HEK293 (cell line): Measurements from ENCODE around the gene FBXO2.

ENCODE experiments used
- CTCF ChIA-PET: fragments of 350-600 bp; formaldehyde crosslinking; extraction: SDS; loops from one replicate; lab custom pipeline; 2021; ENCODE audit warnings: antibody characterized with exemption; lab: Yijun Ruan, JAX
- POLR2A ChIA-PET: fragments of 300-600 bp; formaldehyde crosslinking; extraction: SDS; loops from one replicate; lab custom pipeline; 2020; ENCODE audit warnings: antibody characterized with exemption, inconsistent platforms; lab: Yijun Ruan, JAX
- H3K27ac ChIP-seq: fragments of 200-500 bp; sonication (Bioruptor generic); 2 replicates; pipeline ENCODE4 v1.5.1; 2014; ENCODE audit warnings: low read depth, low read length, control low read depth, inconsistent platforms; ENCODE audit errors: extremely low read depth
- H3K36me3 ChIP-seq, 2 experiments: fragments of 200-500 bp in 1 of 2; sonication (Bioruptor generic) in 1 of 2; 1 replicate in 1 of 2; 2 replicates in 1 of 2; pipeline ENCODE4 v1.5.1; 2014 to 2017; ENCODE audit warnings: inconsistent platforms in 2 of 2, low read length in 2 of 2; ENCODE audit not compliant: control insufficient read depth in 2 of 2, insufficient read depth in 1 of 2
- H3K4me1 ChIP-seq: fragments of 200-500 bp; sonication (Bioruptor generic); 2 replicates; pipeline ENCODE4 v1.5.1; 2014; ENCODE audit warnings: mild to moderate bottlenecking, low read length, inconsistent platforms; ENCODE audit not compliant: control insufficient read depth, insufficient read depth
- H3K4me3 ChIP-seq: 2 replicates; pipeline ENCODE4 v1.5.1; 2011; ENCODE audit warnings: low read depth, mild to moderate bottlenecking, control low read depth, low read length, moderate library complexity
- H3K9me3 ChIP-seq: fragments of 200-500 bp; sonication (Bioruptor generic); 2 replicates; pipeline ENCODE4 v1.5.1; 2014; ENCODE audit warnings: low read depth, low read length, inconsistent platforms; ENCODE audit not compliant: control insufficient read depth, insufficient read depth
- EGR2 ChIP-seq: fragments of 450-650 bp; formaldehyde crosslinking; IDR thresholded peaks from 2 replicates; pipeline ENCODE4 v1.5.1; 2016; ENCODE audit warnings: low read depth, missing biosample characterization, missing genetic modification characterization
- GLI2 ChIP-seq: fragments of 450-650 bp; formaldehyde crosslinking; IDR thresholded peaks from 2 replicates; pipeline ENCODE4; 2017; ENCODE audit warnings: missing biosample characterization, missing genetic modification characterization, low read depth, borderline replicate concordance
- GLIS1 ChIP-seq: fragments of 450-650 bp; formaldehyde crosslinking; IDR thresholded peaks from 2 replicates; pipeline ENCODE4 v1.5.1; 2016; ENCODE audit warnings: missing biosample characterization, missing genetic modification characterization
- TRIM28 ChIP-seq: IDR thresholded peaks from 2 replicates; pipeline ENCODE4 v1.6.1; 2011; ENCODE audit warnings: low read length, control low read depth, borderline replicate concordance
- YY2 ChIP-seq: fragments of 450-650 bp; formaldehyde crosslinking; IDR thresholded peaks from 2 replicates; pipeline ENCODE4 v1.5.1; 2016; ENCODE audit warnings: missing biosample characterization, missing genetic modification characterization
- ZFHX2 ChIP-seq: fragments of 450-650 bp; formaldehyde crosslinking; conservative IDR thresholded peaks from 2 replicates; pipeline ENCODE4 v1.5.1; 2016; ENCODE audit warnings: missing biosample characterization, missing genetic modification characterization
- ZNF138 ChIP-seq: fragments of 450-650 bp; formaldehyde crosslinking; IDR thresholded peaks from 2 replicates; pipeline ENCODE4 v1.5.1; 2016; ENCODE audit warnings: missing biosample characterization, missing genetic modification characterization, borderline replicate concordance
- ZNF184 ChIP-seq: fragments of 450-650 bp; IDR thresholded peaks from 2 replicates; pipeline ENCODE4 v1.5.1; 2018; ENCODE audit warnings: missing biosample characterization, mild to moderate bottlenecking, missing genetic modification characterization
- ZNF391 ChIP-seq: fragments of 450-650 bp; formaldehyde crosslinking; IDR thresholded peaks from 2 replicates; pipeline ENCODE4 v1.5.1; 2016; ENCODE audit warnings: low read depth, missing biosample characterization, missing genetic modification characterization, borderline replicate concordance
- ZNF394 ChIP-seq: fragments of 450-650 bp; formaldehyde crosslinking; IDR thresholded peaks from 2 replicates; pipeline ENCODE4 v1.5.1; 2016; ENCODE audit warnings: missing biosample characterization, missing genetic modification characterization, mild to moderate bottlenecking, moderate library complexity, borderline replicate concordance
- ZNF501 ChIP-seq: fragments of 450-650 bp; formaldehyde crosslinking; IDR thresholded peaks from 2 replicates; pipeline ENCODE4 v1.5.1; 2016; ENCODE audit warnings: missing biosample characterization, missing genetic modification characterization
- ZNF514 ChIP-seq: fragments of 450-650 bp; formaldehyde crosslinking; IDR thresholded peaks from 2 replicates; pipeline ENCODE4 v1.5.1; 2016; ENCODE audit warnings: missing biosample characterization, missing genetic modification characterization
- ZNF521 ChIP-seq: fragments of 450-650 bp; formaldehyde crosslinking; IDR thresholded peaks from 2 replicates; pipeline ENCODE4 v1.5.1; 2017; ENCODE audit warnings: missing biosample characterization, mild to moderate bottlenecking, missing genetic modification characterization
- ZNF529 ChIP-seq: fragments of 450-650 bp; formaldehyde crosslinking; IDR thresholded peaks from 2 replicates; pipeline ENCODE4 v1.5.1; 2017; ENCODE audit warnings: missing genetic modification characterization, missing biosample characterization; ENCODE audit not compliant: insufficient replicate concordance
- ZNF549 ChIP-seq: fragments of 450-650 bp; IDR thresholded peaks from 2 replicates; pipeline ENCODE4 v1.5.1; 2018; ENCODE audit warnings: missing biosample characterization, missing genetic modification characterization, mild to moderate bottlenecking, inconsistent platforms, moderate library complexity
- ZNF561 ChIP-seq: fragments of 450-650 bp; IDR thresholded peaks from 2 replicates; pipeline ENCODE4 v1.5.1; 2018; ENCODE audit warnings: missing biosample characterization, missing genetic modification characterization, borderline replicate concordance
- ZNF624 ChIP-seq: fragments of 450-650 bp; formaldehyde crosslinking; IDR thresholded peaks from 2 replicates; pipeline ENCODE4 v1.5.1; 2017; ENCODE audit warnings: missing biosample characterization, missing genetic modification characterization
- ZNF792 ChIP-seq: fragments of 450-650 bp; formaldehyde crosslinking; IDR thresholded peaks from 2 replicates; pipeline ENCODE4 v1.5.1; 2016; ENCODE audit warnings: missing biosample characterization, missing genetic modification characterization
- TF ChIP-seq, protein P1 (sequence below): fragments of 450-650 bp; formaldehyde crosslinking; IDR thresholded peaks from 2 replicates; pipeline ENCODE4 v1.5.1; 2016; ENCODE audit warnings: missing biosample characterization, missing genetic modification characterization, low read depth
- TF ChIP-seq, protein P2 (sequence below): fragments of 450-650 bp; formaldehyde crosslinking; IDR thresholded peaks from 2 replicates; pipeline ENCODE4 v1.5.1; 2016; ENCODE audit warnings: missing biosample characterization, missing genetic modification characterization
- TF ChIP-seq, protein P3 (sequence below): fragments of 450-650 bp; formaldehyde crosslinking; IDR thresholded peaks from 2 replicates; pipeline ENCODE4 v1.5.1; 2016; ENCODE audit warnings: missing biosample characterization, missing genetic modification characterization

FBXO2 gene

DNA sequence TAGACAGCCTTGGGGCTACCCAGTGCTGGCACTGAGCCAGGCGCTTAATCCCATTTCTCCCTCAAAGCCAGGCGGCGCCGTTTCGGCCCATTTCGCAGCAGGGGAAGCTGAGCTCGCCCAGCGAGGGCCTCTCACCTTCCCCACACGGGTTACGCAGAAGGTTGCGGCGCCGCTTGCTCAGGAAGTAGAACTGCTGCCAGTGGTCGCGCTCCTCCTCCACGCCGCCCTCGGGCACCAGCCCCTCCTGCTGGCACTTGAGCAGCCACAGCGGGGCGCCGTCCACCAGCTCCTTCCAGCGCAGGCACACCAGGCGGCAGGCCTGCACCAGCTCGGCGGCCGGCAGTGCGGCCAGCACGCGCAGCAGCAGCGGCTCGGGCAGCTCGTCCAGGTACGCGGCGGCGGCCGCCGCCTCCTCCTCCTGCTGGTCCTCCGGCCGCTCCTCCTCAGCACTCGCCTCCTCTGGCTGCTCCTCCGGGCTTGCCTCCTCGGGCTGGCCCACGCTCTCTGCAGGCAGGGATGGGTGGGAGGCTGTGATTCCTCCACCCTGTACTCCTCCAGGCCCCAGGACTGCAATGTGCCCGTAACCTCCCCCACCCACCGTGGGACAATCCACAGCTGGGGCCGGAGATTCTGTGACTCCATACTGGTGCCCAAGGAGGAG is 3.8 kb downstream of the FBXO2 start (continued):
- TF ChIP-seq, protein P1, sequence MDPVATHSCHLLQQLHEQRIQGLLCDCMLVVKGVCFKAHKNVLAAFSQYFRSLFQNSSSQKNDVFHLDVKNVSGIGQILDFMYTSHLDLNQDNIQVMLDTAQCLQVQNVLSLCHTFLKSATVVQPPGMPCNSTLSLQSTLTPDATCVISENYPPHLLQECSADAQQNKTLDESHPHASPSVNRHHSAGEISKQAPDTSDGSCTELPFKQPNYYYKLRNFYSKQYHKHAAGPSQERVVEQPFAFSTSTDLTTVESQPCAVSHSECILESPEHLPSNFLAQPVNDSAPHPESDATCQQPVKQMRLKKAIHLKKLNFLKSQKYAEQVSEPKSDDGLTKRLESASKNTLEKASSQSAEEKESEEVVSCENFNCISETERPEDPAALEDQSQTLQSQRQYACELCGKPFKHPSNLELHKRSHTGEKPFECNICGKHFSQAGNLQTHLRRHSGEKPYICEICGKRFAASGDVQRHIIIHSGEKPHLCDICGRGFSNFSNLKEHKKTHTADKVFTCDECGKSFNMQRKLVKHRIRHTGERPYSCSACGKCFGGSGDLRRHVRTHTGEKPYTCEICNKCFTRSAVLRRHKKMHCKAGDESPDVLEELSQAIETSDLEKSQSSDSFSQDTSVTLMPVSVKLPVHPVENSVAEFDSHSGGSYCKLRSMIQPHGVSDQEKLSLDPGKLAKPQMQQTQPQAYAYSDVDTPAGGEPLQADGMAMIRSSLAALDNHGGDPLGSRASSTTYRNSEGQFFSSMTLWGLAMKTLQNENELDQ = no peak
- TF ChIP-seq ZNF501 (tag by site-specific recombination) (0 out of 2 replicates have a peak, but pooled peaks have one; percentile 62), ZNF529 (tag by site-specific recombination) (no peak), TRIM28 (peak; percentile 92), GLI2 (tag by site-specific recombination) (no peak), ZNF138 (tag by site-specific recombination) (no peak), ZNF792 (tag by site-specific recombination) (0 out of 2 replicates have a peak, but pooled peaks have one; percentile 31), ZNF514 (tag by site-specific recombination) (no peak), ZNF549 (no peak), ZNF184 (tag by site-specific recombination) (peak; percentile 79; the same call in 1 of the 2 replicates), ZNF521 (tag by site-specific recombination) (no peak), EGR2 (peak; percentile 93), ZNF391 (tag by site-specific recombination) (0 out of 2 replicates have a peak, but pooled peaks have one; percentile 66), YY2 (tag by site-specific recombination) (no peak), GLIS1 (tag by site-specific recombination) (peak; percentile 62), ZNF394 (tag by site-specific recombination) (peak; percentile 42; the same call in 1 of the 2 replicates)
- TF ChIP-seq, protein P2, sequence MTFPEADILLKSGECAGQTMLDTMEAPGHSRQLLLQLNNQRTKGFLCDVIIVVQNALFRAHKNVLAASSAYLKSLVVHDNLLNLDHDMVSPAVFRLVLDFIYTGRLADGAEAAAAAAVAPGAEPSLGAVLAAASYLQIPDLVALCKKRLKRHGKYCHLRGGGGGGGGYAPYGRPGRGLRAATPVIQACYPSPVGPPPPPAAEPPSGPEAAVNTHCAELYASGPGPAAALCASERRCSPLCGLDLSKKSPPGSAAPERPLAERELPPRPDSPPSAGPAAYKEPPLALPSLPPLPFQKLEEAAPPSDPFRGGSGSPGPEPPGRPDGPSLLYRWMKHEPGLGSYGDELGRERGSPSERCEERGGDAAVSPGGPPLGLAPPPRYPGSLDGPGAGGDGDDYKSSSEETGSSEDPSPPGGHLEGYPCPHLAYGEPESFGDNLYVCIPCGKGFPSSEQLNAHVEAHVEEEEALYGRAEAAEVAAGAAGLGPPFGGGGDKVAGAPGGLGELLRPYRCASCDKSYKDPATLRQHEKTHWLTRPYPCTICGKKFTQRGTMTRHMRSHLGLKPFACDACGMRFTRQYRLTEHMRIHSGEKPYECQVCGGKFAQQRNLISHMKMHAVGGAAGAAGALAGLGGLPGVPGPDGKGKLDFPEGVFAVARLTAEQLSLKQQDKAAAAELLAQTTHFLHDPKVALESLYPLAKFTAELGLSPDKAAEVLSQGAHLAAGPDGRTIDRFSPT (tag by site-specific recombination) = peak; percentile 82
- TF ChIP-seq, protein P3, sequence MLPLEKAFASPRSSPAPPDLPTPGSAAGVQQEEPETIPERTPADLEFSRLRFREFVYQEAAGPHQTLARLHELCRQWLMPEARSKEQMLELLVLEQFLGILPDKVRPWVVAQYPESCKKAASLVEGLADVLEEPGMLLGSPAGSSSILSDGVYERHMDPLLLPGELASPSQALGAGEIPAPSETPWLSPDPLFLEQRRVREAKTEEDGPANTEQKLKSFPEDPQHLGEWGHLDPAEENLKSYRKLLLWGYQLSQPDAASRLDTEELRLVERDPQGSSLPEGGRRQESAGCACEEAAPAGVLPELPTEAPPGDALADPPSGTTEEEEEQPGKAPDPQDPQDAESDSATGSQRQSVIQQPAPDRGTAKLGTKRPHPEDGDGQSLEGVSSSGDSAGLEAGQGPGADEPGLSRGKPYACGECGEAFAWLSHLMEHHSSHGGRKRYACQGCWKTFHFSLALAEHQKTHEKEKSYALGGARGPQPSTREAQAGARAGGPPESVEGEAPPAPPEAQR (tag by site-specific recombination) = no peak

DNA sequence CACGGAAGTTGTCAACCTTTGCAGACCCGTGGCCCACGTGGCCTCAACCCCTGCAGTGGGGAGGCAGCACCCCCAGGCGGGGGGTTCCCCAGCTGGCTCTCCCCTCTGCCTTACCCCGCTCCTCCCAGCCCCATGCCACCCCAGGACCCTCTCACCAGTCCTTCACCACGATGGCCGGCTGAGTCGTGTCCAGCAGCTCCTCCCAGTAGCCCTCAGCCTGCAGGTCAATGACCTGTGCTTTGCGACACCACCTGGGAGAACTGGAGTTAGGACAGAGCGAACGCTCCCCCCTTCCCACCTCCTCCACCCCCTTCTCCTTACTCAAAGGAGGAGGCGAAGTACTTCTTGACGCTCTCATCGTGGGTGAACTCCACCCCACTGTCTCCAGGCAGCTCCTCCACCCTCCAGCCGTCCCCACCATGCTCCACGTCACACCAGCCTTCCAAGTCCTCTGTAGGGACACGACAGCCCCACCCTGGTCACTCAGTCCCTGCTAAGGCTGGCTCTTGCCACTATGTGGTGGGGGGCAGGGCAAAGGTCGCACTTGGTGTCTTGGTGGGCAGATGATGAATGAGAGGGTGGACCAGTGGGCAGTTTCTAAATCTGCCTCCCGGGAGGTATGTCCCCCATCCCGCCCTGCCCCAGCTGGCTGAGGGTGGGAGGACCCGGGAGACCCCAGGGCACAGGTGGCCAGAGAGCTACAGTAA is 4.5 kb downstream of the FBXO2 start:
- CTCF ChIA-PET = interaction anchor here (0.5 to 3.0 kb wide), 17 partner anchors 9 to 613 kb away, joined by 3 to 29 read pairs (median 4); partner anchors contain the start of gene FBXO6
- H3K27ac ChIP-seq = no peak overlapping the region
- POLR2A ChIA-PET = interaction anchor here (0.5 to 1.9 kb wide), 5 partner anchors 15 to 1197 kb away, joined by 4 to 11 read pairs (median 4); partner anchors contain the start of gene FBXO6
- no peaks in the 10 kb centered on the region for H3K4me1 ChIP-seq
- no peaks in the 10 kb centered on the region for H3K36me3 ChIP-seq
- H3K9me3 ChIP-seq = no peaks in the 10 kb centered on the region
- H3K4me3 ChIP-seq = no peak overlapping the region
- TF ChIP-seq ZNF624 (tag by site-specific recombination) (0 out of 2 replicates have a peak, but pooled peaks have one; percentile 6), ZNF561 (tag by site-specific recombination) (no peak), ZFHX2 (tag by site-specific recombination) (peak; percentile 29; the same call in 1 of the 2 replicates), EGR2 (peak; percentile 70)
